Peyer's patch (tissue), 4 donors: Measurements from ENCODE around the gene MND1. TPM values are rescaled to one million over a fixed set of nuclear protein-coding genes. Genes with fewer than 3 reads are reported as not detected.

Source experiments
- DNase-seq, 3 donors: peaks; one replicate each; pipeline ENCODE4 v3.0.0-alpha.2; 2017 to 2019
- H3K27ac ChIP-seq, 4 donors: fragments of 200-600 bp; sonication (generic); one replicate each; pipeline ENCODE4 v1.5.1; 2016 to 2019
- H3K27me3 ChIP-seq, 2 donors: fragments of 200-600 bp; sonication (generic); one replicate each; pipeline ENCODE4 v1.5.1; 2019
- H3K36me3 ChIP-seq, 3 donors: fragments of 200-600 bp; sonication (generic); one replicate each; pipeline ENCODE4 v1.5.1; 2016 to 2019
- H3K4me1 ChIP-seq, 4 donors: fragments of 200-600 bp; sonication (generic); one replicate each; pipeline ENCODE4 v1.5.1; 2016 to 2019
- H3K4me3 ChIP-seq, 4 donors: fragments of 200-600 bp; sonication (generic); 1 replicate in 3 of 4; 2 replicates in 1 of 4; pipeline ENCODE4 v1.5.1; 2016 to 2019; ENCODE audit warnings: mild to moderate bottlenecking in 1 of 4
- H3K9me3 ChIP-seq, 4 donors: fragments of 200-600 bp; sonication (generic); one replicate each; pipeline ENCODE4 v1.5.1; 2016 to 2019; ENCODE audit warnings: mild to moderate bottlenecking in 1 of 4
- POLR2A ChIP-seq, 2 donors: fragments of 450-650 bp; IDR thresholded peaks; one replicate each; pipeline ENCODE4 v1.5.1; 2017; ENCODE audit warnings: antibody characterized with exemption in 2 of 2, mild to moderate bottlenecking in 2 of 2, moderate library complexity in 2 of 2
- total RNA-seq, 4 donors: library from RNA; depleted of rRNA; stranded (reverse); fragments of >200 nt; gene quantifications; one replicate each; pipeline ENCODE4 v1.1.0, GENCODE V29; 2016
- TF ChIP-seq, protein P1 (sequence below), 6 experiments: fragments of 450-650 bp in 4 of 6; fragments of 200-600 bp in 2 of 6; sonication (generic) in 1 of 6; IDR thresholded peaks; one replicate each; pipeline ENCODE4 v1.5.1; 2017 to 2019; ENCODE audit warnings: antibody characterized with exemption in 6 of 6, mild to moderate bottlenecking in 3 of 6, moderate library complexity in 1 of 6

MND1 gene
- total RNA-seq, 4 donors from 2014 or later: 3.5 to 7.4 TPM; not detected in 2

DNA sequence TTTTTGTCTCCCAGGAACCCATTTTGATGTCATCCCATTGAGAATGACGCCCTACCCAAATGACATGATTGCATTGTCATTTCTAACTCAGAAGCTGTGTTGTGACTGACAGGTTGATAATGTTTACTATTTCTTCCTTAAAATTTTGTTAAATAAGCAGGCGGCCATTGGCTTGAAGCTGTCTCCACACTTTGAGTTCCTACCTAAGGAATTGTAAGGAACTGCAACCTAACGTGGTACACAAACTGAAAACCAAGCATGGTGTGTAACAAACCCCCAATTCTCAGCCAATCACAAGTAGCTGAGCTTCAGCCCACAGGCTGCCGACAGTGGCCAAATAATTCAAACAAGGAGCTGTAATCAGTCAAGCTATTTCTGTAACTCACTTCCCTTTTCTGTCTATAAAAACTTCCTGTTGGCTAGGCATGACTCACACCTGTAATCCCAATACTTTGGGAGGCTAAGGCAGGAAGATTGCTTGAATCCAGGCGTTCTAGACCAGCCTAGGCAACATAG is 2.9 kb upstream of the MND1 start:
- no peak for TF ChIP-seq POLR2A (IDR thresholded peaks at IDR 0.05)
- TF ChIP-seq, protein P1, sequence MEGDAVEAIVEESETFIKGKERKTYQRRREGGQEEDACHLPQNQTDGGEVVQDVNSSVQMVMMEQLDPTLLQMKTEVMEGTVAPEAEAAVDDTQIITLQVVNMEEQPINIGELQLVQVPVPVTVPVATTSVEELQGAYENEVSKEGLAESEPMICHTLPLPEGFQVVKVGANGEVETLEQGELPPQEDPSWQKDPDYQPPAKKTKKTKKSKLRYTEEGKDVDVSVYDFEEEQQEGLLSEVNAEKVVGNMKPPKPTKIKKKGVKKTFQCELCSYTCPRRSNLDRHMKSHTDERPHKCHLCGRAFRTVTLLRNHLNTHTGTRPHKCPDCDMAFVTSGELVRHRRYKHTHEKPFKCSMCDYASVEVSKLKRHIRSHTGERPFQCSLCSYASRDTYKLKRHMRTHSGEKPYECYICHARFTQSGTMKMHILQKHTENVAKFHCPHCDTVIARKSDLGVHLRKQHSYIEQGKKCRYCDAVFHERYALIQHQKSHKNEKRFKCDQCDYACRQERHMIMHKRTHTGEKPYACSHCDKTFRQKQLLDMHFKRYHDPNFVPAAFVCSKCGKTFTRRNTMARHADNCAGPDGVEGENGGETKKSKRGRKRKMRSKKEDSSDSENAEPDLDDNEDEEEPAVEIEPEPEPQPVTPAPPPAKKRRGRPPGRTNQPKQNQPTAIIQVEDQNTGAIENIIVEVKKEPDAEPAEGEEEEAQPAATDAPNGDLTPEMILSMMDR (IDR thresholded peaks at IDR 0.05): no peak
- H3K9me3 ChIP-seq: no peaks in the 10 kb centered on the region
- H3K4me1 ChIP-seq: no peaks in the 10 kb centered on the region
- no peaks in the 10 kb centered on the region for H3K27me3 ChIP-seq
- no peak overlapping the region for H3K4me3 ChIP-seq
- no peak overlapping the region for H3K27ac ChIP-seq
- no peak for DNase-seq
- peaks cover 0 to 4% (median 0%) of the 10 kb centered on the region in 3 donors for H3K36me3 ChIP-seq

DNA sequence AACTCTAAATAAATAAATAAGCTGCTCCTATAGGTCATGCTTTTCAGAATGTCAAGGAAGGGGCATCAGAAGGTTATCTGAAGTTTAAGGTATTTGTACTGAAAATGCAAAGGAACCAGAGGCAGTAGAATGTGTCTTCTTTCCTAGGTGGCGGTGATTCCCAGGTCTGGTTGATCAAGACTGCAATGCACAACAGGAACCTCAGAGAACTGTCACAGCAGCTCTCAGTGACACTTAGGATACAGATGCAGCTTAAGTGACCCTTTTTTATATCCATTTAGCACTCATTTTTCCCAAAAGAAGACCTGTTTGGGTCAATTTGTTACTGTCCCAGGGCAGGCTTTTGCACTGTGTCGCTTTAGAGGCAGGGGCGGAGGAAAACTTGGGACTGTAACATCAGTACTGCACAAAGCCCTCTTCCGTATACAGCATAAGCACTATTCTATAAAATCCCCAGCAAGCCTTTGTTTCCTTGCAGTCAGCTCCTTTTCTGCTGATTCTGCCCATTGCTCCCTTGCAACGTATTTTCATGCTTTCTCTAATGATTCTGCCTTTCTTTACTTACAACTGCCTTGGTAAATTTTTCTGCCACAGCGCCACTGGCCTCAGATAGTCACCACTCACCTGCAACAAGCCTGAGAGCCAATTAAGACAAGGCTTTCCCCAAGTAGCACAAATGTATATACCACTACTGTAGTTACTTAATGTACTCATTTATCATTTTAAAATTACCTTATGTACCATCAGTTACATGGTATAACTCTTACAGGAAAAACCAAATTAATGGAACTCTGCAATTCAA is 1.5 kb upstream of the MND1 start:
- DNase-seq: no peak
- no peak overlapping the region for H3K4me3 ChIP-seq
- no peaks in the 10 kb centered on the region for H3K27me3 ChIP-seq
- H3K9me3 ChIP-seq: no peaks in the 10 kb centered on the region
- TF ChIP-seq POLR2A (IDR thresholded peaks at IDR 0.05): no peak
- no peaks in the 10 kb centered on the region for H3K4me1 ChIP-seq
- H3K36me3 ChIP-seq: no peaks in the 10 kb centered on the region
- no peak overlapping the region for H3K27ac ChIP-seq

DNA sequence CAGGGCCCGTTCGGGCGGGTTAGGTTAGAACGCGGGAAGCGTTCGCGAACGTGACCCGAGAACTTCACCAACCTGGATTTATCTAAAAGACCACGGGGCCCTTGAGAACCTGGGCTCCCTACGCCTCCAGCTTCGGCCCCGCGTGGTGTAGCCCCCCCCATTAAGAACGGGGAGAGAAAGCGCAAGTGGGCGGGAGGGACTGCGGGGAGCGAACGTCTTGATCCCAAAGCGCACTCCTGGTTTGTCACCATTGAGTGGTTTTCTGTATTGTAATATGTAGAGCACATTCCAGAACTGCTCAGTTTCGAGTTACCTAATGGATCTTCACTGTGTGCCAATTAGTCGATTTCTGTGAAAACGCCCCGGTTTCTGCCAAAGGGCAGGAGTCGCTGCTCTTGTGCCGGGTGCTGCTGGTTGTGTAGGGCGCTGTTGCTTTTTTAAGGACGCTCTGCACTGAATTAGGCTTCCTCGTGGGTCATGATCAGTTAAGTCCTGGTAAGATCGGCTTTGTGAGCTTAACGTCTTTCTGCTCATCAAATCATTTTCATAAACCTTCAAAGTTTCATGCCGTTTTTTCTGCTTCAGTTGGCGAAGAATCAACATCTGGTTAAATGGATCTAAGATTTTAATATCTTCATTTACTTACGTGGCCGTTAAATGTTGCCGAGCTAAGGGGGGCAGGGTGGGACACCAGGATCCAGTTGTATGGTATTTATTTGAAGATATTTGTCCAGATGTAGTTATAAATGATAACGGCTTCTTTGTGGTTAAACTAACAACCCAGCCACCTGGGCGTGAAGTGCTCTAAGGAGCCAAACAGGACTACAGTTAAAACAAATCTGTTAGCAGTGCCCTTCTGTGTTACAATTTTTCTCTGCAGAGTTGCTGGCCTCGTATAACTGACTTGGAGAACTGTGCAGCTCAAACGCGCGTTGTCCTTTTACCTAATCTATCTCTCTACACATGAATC is 809 bp downstream of the MND1 start:
- H3K9me3 ChIP-seq: no peaks in the 10 kb centered on the region
- DNase-seq: peak in 2 of 3 donors; percentile 35 to 65
- TF ChIP-seq, protein P1 (IDR thresholded peaks at IDR 0.05): no peak
- TF ChIP-seq POLR2A (IDR thresholded peaks at IDR 0.05): no peak
- H3K27me3 ChIP-seq: no peaks in the 10 kb centered on the region
- H3K4me1 ChIP-seq: no peaks in the 10 kb centered on the region
- peak overlapping the region in 1 of 4 donors; percentile 64 for H3K27ac ChIP-seq
- H3K4me3 ChIP-seq: peak overlapping the region; percentile 60 to 97 (median 82)
- H3K36me3 ChIP-seq: no peaks in the 10 kb centered on the region

DNA sequence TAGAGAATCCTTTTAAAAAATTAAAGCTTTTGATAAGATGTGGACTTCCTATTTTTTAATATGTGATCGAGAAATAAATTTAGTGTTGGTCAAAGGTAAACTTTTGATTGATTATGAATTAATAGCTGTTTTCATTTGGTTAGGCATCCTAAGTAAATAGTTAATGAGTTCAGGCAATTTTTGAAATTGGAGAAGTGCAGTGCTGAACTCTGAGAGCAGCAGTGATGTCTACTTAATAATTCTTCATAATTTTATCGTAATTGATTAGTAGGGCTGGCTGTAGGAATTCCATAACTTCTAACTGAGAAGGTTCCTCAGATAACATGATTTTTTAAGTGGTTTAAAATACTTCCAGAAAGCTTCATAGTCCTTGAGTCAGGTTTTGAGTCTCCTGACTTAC is 1.5 kb downstream of the MND1 start:
- H3K36me3 ChIP-seq: no peaks in the 10 kb centered on the region
- H3K27ac ChIP-seq: no peak overlapping the region
- H3K9me3 ChIP-seq: no peaks in the 10 kb centered on the region
- H3K4me1 ChIP-seq: no peaks in the 10 kb centered on the region
- no peak overlapping the region for H3K4me3 ChIP-seq
- H3K27me3 ChIP-seq: no peaks in the 10 kb centered on the region
- TF ChIP-seq, protein P1 (IDR thresholded peaks at IDR 0.05): no peak
- no peak for TF ChIP-seq POLR2A (IDR thresholded peaks at IDR 0.05)
- no peak for DNase-seq

DNA sequence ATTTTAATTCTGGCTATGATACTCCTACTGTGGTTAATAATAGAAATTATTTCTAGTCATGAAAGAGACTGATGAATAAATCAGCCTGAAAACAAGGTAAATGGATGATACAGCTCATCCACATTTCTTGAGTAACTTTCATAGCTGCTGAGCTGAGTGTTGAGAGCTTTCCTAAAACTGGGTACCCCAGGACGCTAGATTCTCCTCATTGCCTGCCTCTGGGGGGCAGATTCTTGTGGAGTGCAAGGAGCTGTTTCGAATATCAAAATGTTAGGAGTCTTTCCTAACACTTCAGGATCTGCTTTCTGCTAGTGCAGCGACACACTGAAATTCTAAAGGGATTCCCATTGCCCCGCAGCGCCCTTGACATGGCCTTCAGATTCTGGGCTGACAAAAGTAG is 2.1 kb downstream of the MND1 start:
- H3K4me3 ChIP-seq: no peak overlapping the region
- H3K27ac ChIP-seq: no peak overlapping the region
- no peaks in the 10 kb centered on the region for H3K27me3 ChIP-seq
- no peaks in the 10 kb centered on the region for H3K36me3 ChIP-seq
- no peaks in the 10 kb centered on the region for H3K9me3 ChIP-seq
- no peak for TF ChIP-seq POLR2A (IDR thresholded peaks at IDR 0.05)
- TF ChIP-seq, protein P1 (IDR thresholded peaks at IDR 0.05): no peak
- no peak for DNase-seq
- H3K4me1 ChIP-seq: no peaks in the 10 kb centered on the region
